HG03342 (cell line): Measurements from ENCODE around the gene FNDC11.

Source experiments
- ATAC-seq: cut with Tn5 transposase; IDR thresholded peaks from one replicate; pipeline ENCODE4 v1.9.1; 2021; ENCODE audit warnings: mild to moderate bottlenecking, moderate library complexity; ENCODE audit not compliant: unreplicated experiment

Gene FNDC11

GRCh38 chr20:63577317-63577894 lies 23.4 kb downstream of the FNDC11 start:
- ATAC-seq, result no peak

- no peak for ATAC-seq
Observed at GRCh38 chr20:63578224-63579016, 24.5 kb downstream of the FNDC11 start.

- ATAC-seq, result no peak
Observed at GRCh38 chr20:63579017-63579694, 25.2 kb downstream of the FNDC11 start.

- no peak for ATAC-seq
Observed at GRCh38 chr20:63580796-63581461, 27.0 kb downstream of the FNDC11 start.

- ATAC-seq, result no peak
Observed at GRCh38 chr20:63582382-63583063, 28.6 kb downstream of the FNDC11 start.

GRCh38 chr20:63585616-63586565 lies 31.9 kb downstream of the FNDC11 start:
- no peak for ATAC-seq

- no peak for ATAC-seq
Observed at GRCh38 chr20:63586797-63587196, 32.8 kb downstream of the FNDC11 start.

- no peak for ATAC-seq
Observed at GRCh38 chr20:63587256-63587655, 33.3 kb downstream of the FNDC11 start.

GRCh38 chr20:63587776-63588591 lies 34.0 kb downstream of the FNDC11 start:
- ATAC-seq, result no peak

GRCh38 chr20:63588641-63589041 lies 34.7 kb downstream of the FNDC11 start:
- ATAC-seq, result no peak

- no peak for ATAC-seq
Observed at GRCh38 chr20:63589261-63590217, 35.6 kb downstream of the FNDC11 start.

- ATAC-seq, result no peak
Observed at GRCh38 chr20:63590218-63591146, 36.5 kb downstream of the FNDC11 start.

GRCh38 chr20:63591147-63591533 lies 37.2 kb downstream of the FNDC11 start:
- ATAC-seq, result no peak

- no peak for ATAC-seq
Observed at GRCh38 chr20:63591786-63592355, 37.9 kb downstream of the FNDC11 start.

GRCh38 chr20:63592661-63593060 lies 38.7 kb downstream of the FNDC11 start:
- no peak for ATAC-seq

GRCh38 chr20:63594043-63594561 lies 40.1 kb downstream of the FNDC11 start:
- no peak for ATAC-seq
